CD1c-positive myeloid dendritic cell (primary cell): Measurements from ENCODE around the gene ACIN1.
A peak's percentile ranks its signal among the peaks of the same experiment; 100 is the strongest.

Experiments
- DNase-seq: peaks from one replicate; pipeline ENCODE4 v3.0.0-alpha.2; 2016; ENCODE audit errors: extremely low spot score

ACIN1 gene

GRCh38 chr14:23094666-23095195, at the start of gene ACIN1:
Gene ACIN1 (minus strand): TSS chr14:23095136. CDS start chr14:23095112, 24 bp downstream.
- DNase-seq, result peak; percentile 82

GRCh38 chr14:23143911-23144310, 49.0 kb upstream of the ACIN1 start:
- DNase-seq, result no peak

- no peak for DNase-seq
These were observed 47.9 kb upstream of the ACIN1 start for GRCh38 chr14:23142826-23143225.

GRCh38 chr14:23141706-23142444, 46.9 kb upstream of the ACIN1 start:
- DNase-seq, result no peak

- no peak for DNase-seq
These were observed 45.4 kb upstream of the ACIN1 start for GRCh38 chr14:23140371-23140770.

- DNase-seq, result no peak
These were observed 44.9 kb upstream of the ACIN1 start for GRCh38 chr14:23139874-23140273.

- DNase-seq, result no peak
These were observed 43.0 kb upstream of the ACIN1 start for GRCh38 chr14:23137813-23138535.

GRCh38 chr14:23137192-23137812, 42.4 kb upstream of the ACIN1 start:
- DNase-seq, result no peak

GRCh38 chr14:23136566-23137133, 41.7 kb upstream of the ACIN1 start:
- no peak for DNase-seq

- DNase-seq, result no peak
These were observed 38.0 kb upstream of the ACIN1 start for GRCh38 chr14:23132970-23133369.

GRCh38 chr14:23131482-23131881, 36.5 kb upstream of the ACIN1 start:
- DNase-seq, result no peak

- DNase-seq, result no peak
These were observed 35.9 kb upstream of the ACIN1 start for GRCh38 chr14:23130871-23131270.

- no peak for DNase-seq
These were observed 34.9 kb upstream of the ACIN1 start for GRCh38 chr14:23129759-23130316.

- DNase-seq, result no peak
These were observed 34.2 kb upstream of the ACIN1 start for GRCh38 chr14:23128969-23129758.

- DNase-seq, result no peak
These were observed 32.9 kb upstream of the ACIN1 start for GRCh38 chr14:23127861-23128260.

GRCh38 chr14:23126548-23127278, 31.8 kb upstream of the ACIN1 start:
- no peak for DNase-seq

- DNase-seq, result no peak
These were observed 31.1 kb upstream of the ACIN1 start for GRCh38 chr14:23125933-23126524.

GRCh38 chr14:23125011-23125410, 30.1 kb upstream of the ACIN1 start:
- no peak for DNase-seq

GRCh38 chr14:23124337-23124954, 29.5 kb upstream of the ACIN1 start:
- DNase-seq, result no peak

- DNase-seq, result no peak
These were observed 28.5 kb upstream of the ACIN1 start for GRCh38 chr14:23123419-23123818.
